Smooth muscle cell of the brain vasculature (primary cell): ENCODE data around the gene PDHB.

ENCODE experiments used
- DNase-seq: peaks from one replicate; pipeline ENCODE4 v3.0.0-alpha.2; 2012; ENCODE audit warnings: low read depth, low spot score

Gene PDHB

DNA sequence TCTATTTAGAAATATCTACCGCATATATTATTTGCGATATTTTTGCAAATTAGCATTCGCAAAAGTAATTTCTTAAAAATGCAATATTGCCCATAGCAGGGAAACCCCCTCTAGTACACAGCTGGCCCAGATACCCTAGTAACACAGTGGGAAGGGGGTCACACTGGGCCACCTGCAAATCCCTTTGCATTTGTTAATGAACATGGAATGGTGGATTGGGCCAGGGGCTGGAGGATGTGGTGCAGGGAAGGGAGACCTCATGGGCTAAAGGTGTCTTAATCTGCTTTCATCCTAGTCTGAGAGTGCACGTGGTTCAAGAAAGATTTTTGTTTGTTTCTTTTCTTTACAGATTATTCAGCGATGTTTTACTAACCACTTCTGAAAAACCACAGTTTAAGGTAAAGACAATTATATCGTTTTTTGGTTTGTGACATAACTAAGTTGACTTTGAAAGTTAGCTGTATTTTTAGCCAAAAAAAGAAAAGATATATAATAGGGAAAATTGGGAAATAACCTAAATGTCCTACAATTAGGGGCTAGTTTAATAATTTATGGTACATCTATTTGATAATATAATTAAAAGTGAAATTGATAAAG lies 30.0 kb downstream of the PDHB start:
- DNase-seq = no peak

DNA sequence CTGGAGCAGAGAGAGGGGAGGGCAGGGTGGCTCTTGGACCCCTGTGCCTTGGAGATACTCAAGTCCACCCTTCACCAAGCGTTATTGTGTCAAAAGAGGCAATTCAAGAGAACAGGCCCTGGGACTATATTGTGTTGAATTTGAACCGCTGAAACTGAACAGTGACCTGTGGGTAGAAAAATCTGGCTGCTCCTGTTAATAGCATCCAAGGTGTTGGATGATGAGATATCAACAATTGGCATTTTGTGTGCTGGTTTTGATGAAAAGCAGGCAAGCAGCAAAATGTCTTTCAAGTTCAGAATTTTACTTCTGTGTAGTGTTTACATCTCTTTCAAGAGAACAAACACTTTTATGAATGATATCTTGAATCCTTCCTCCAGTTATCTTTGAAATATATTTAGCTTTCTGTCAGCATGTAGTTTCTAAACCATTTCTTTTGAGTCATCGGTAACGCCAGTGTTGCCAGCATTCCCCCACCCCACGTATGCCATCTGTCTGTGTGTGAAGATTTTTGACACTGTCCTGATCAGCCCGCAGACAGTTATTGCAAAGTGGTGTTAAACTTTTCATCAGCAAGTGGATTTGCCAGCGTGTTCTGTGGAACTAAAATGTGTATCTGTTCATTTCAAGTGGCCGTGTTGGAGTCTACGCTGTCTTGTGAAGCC lies 34.8 kb downstream of the PDHB start:
- no peak for DNase-seq

DNA sequence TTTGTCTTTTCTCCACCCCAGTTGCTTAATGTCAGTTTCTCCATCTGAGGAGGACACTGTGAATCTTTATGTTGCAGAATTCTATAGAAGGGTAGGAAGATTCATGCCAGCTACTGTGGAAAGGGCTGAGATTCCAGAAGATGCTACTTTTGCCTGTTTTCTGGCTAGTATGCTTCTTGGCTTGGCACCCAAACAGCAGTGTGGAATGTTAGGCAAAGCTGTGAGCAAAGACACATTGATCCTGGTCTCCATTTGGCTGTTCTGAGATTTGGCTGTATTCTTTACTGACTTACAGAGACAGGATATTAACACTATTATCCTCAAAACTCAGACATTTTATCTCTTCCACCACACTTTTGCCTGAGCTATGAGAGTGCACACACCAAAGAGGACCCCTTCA lies 39.3 kb downstream of the PDHB start:
- DNase-seq = no peak

DNA sequence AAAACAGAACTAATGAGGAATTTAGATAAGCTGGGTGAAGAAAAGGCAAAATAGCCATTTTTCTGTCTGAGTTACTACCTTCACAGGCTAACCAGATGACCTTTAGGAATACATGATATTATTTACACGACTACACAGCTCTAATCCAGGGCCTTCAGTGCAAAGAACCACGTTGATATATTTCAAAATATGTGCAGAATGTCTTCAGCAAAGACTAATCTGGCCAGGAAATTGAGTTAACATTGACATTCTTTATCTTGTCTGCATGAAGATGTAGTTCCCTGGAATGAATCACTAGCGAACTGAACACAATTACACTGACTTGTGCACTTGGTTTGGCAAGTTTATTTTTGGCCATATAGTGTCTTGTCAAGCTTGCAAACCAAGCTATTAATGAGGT lies 41.5 kb downstream of the PDHB start:
- no peak for DNase-seq

DNA sequence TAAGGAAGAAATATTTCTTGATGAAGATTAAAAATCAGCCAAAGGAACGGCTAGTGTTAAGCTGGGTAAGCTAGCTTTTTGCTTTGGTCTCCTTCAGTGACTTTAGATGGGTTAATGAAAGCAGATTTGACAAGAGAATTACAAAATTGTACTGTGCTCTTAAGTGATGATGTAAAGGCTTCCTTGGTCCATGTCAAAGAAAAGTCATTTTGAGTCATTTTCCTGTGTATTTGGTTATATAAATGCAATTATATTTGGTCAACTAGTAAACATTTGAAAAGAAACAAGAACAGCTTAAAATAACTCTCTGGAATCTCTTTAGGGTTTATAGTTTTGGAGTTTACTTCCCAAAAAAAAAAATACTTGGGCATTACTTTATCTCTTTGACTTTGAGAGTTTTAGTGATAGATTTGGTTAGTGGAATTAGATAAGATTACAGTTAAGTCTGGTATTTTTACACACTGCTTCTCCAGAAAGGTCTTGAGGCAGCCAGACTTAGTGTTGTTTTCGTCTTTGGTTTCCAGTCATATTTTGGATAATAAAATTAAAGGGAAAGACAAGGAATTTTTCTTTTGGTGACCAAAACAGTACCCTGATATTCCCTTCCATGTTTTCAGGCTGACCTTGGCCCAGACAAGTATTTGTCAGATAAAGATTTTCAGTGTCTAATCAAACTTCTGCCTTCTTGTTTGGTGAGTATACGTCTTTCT lies 42.3 kb downstream of the PDHB start:
- DNase-seq = no peak

DNA sequence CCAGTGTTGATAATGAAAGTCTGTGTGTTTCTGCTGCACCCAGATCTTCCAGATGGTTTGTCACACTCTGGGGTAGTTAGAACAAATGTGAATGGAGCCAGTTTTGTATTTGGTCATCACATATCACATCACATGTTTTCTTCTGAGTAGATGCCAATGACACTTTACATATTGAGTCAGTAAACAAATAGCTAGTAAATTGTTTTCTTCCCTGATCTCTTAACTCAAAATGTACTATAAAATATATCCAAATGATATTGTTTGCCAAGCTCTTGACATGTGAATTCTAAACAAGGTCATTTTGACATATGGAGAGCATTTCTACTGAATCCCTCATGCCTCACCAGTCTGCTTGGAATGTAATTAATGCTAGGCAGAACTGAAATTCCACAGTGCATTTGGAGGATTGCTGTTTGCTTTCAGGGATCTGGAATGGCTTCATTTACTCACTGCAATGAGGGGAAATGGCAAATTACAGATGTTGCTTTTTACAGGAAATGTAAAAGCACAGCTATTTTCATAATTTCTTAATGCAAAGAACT lies 45.0 kb downstream of the PDHB start:
- DNase-seq = no peak

DNA sequence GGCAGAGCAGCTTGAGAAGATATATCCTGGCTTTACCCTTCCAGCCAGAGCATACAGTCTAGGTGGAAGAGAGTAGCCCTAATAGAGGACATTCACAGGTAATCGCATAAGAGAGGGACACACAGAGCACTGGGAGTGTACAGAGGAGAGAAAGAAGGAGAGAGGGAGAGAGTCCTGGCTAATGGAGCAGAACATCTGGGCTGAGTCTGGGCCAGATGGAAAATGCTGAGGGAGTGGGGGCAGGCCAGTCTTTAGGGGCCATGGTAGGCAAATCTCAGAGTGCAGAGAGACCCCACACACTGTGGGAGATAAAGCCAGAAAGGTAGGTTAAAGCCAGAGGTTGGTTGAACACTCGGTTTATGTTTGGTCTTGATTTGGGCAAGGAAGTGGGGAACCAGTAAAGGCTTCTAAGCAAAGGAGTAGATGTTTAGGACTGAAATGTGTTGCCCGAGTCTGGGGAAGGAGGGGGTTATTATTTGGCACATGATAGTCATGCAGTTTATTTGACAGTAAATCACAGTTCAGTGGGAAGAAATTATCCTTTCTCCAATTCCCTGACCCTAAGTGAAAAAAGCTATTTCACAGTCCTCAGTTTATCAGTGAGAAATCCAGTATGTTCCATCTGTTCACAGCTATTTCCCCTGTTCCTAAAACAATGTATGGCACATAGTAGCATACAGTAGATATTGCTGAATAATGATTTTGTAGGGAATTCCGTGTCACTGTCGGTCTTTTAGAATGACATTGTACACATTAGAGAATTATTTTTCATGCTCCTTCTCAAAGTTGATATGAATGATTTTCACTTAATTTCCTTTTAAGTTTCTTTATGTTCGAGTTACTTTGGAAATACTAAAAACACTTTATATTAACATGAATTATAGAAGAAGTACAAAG lies 45.7 kb downstream of the PDHB start:
- DNase-seq = no peak

DNA sequence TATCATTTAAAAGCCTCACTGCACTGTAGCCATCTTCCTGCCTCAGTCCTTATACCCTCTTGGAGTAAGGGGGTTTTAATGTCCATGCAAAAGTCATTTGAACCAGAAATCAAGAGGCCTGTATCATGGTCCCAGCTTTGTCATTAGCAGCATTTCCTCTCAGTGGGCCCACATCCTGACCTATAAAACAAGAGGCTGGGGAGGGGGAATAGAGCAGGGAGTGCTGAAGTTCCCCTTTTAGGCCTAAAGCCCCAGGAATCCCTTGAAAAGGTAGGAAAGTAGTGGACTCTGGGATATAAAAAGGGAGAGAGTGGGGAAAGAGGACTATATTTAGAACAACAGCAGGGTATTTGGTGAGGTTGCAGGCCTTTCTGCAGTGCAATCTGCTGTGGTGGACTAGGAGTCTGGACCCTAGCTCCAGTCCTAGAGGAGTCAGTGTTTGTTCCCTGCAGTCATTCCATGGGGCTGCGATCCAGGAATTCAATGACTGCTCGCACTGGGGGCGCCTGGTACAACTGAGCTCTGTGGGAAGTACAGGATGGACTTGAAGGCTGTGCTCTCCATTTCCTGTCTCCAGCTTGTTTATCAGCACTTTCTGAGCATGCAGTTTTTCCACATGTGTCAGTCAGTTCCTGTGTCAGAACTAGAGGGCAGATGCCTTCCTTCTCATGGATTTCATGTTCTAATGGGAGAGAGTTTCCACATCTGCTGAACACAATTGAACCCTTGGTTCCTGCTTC lies 46.8 kb downstream of the PDHB start:
- peak; percentile 67 for DNase-seq

DNA sequence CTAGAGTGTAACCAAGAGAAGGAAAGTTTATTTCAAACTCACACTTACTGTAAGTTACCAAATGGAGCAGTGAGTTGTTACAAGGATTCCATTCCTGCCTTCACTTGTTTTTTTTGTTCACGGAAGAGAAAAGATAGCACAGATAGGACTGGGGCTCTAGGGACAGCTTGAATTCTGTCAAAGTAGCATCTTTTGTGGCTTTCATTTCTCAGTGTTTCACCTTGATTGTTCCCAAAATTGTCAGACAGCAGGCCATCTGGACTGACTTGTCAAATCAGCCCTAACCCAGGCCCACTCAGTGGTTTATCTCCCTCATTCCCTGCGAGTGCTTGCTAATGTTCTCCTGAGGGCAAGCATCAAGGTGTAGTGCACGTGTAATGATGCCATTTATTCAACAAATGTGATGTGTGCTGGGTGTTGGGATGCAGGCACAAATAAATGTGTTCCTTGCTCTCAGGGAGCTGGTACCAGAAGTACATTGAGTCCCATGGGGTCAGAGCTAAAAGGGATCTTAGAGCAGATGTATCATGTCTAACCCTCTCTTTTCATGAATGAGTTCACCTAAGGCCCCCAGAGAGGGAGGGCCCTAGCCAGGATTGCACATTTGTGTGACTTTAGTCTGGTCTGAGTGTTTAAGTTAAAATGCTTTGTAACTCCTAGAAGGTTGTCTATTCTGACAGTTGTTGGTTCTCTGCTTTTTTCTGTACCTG lies 49.1 kb downstream of the PDHB start:
- DNase-seq = no peak

DNA sequence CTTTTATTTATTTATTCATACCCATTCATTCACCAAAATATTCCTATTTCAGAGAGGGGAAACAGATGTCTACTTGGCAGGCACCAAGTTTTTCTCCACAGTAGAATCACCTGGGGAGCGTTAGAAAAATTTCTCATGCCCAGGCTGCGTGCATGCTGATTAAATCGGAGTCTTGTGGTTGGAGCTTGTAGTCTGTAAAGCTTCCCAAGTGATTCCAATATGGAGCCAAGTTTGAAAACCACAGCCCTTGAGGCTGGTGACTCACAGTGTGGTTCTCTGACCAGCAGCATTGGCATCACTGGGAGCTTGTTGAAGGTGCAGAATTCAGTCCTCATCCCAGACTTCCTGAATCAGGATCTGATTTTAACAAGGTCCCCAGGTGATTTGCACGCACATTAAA lies 49.7 kb downstream of the PDHB start:
- peak; percentile 90 for DNase-seq

DNA sequence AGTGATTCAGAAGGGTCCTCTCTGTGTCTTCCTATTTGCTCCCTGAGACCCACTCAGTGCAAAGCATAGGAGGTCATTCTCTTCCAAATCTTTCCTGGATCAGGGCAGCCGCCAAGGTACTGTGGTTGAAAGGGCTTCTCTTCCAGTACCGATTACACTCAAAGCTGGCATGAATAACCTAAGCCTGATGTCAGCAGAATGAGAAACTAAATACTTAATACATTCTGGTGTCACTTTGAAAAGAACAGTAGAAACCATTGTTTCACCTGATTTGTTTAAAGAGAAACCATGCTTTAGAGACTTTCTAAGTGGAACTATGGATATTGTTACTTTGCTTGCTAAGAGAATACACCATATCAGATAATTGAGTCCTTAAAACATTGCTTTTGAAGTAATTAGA lies 50.2 kb downstream of the PDHB start:
- DNase-seq = no peak

DNA sequence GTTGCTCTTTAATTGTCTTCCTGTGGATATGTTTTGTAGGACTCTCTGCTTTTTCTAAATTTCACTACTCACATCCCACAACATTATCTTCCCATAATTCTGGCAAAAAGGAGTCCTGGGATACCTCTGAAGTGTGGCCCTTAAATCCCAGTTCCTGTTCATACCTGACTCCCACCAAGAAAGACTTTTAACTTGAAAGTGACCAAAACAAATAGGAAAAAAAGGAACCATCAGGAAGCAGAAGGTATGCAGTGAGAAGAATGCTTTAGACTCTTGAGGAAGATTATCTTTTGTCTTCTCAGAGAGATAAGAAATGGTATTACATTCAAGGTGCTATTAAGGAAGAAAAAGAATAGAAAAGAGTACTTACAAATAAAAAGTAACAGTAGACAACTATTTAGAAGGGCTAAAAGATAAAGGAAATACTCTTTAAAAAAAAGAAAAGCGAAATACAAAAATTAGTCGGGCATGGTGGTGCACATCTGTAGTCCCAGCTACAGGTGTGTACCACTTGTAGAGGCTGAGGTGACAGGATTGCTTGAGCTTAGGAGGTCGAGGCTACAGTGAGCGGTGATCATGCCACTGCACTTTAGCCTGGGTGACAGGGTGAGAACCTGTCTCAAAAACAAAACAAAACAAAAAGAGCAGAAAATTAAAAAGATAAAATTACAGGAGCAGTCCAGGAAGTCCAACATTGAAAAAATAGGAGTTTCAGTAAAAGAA lies 54.1 kb downstream of the PDHB start:
- no peak for DNase-seq

DNA sequence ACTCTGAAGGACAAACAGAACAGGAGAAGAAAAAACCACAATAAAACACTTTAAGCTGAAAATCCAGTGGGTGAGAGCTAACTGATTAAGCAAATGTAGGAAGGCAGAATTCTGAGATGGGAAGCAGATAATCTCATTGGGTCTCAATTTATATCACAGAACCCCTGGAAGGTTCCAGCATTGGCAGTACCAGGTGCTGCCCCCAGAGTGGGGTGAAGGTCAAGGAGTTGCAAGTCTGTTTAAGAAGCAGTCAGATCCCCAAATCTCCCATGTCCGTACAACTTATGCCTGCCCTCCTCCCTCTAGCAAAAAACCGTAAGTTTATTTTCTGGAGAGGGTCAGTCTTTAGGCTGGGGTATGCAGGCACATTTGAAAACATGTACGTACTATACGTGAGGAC lies 55.9 kb downstream of the PDHB start:
- DNase-seq = no peak
